NCI-H2196 (cell line): ENCODE results near the gene TBC1D22A.
A peak's percentile ranks its signal among the peaks of the same experiment; 100 is the strongest.

Experiments used
- DNase-seq: peaks from one replicate; lab custom pipeline; 2025; ENCODE audit not compliant: unreplicated experiment; lab: John Stamatoyannopoulos, UW

Gene TBC1D22A

DNA sequence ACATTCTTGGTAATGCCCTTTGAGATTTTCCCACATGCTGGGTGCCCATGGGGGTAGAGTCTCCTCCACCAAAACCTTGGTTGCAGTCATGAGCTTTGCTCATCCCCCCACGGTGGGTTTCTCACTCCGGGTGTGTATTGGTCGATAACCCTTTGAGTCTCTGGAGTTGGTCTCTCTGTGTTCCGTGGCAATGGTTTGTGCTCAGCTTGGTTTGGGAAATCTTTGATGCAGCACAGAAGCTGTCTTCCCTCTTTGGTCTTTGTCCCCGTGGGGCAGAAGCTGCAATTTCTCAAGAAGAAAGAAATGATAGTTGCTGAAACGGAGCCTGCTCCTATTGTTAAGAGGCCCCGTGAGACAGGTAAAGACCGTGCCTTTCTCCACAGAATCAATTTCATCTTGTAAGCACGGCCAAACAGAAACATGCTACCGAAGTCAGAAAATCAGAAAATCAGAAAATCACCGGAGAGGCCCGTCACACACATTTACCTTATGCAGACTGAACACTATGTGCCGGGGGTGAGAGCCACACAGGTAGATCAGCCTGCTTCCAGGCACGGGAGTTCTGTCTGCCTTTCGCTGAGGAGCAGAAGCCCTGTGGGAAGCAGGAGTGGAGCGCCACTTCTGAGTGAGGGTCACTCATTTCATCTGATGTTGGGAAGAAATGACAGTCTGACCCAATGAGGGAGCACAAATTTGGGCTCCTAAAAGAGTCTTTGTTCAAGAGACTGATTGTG lies 186.1 kb downstream of the TBC1D22A start:
- no peak for DNase-seq

DNA sequence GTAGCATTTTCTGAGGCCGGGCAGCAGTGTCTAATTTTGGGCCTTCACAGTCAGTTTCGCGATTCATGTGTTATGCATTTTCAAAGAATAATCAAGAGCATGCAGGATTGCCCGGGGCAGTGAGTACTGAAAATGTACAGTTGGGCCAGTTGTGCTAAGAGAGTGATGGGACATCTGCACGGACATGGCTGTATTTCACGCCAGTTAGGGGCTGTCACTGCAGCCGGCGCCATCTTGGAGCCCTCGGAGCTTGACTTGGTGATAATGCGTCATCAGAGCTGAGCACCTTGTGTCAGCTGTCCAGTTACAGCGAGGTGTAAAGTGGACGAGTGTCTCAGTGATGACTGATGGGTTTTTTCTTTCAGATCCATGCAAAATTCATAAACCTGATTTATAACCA lies 188.9 kb downstream of the TBC1D22A start:
- no peak for DNase-seq

DNA sequence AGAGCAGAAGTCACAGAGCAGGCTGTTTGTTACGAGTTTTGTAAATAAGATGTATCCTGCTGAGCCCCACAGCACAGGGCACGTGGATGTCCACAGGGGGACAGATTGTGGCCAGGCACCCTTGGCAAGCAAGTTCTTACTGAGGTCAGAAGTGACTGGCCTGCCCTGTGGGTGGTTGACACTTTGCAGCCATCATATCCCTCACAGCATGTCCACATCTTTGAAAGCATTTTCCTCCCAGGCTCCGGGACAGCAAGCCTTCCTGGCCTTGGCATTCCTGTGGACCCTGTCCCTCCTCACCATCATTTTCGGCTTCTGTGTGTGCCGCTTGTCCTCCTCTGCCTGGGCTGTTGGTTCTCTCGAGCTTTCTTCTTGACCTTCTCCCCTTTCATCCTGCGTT lies 189.5 kb downstream of the TBC1D22A start:
- DNase-seq = no peak

DNA sequence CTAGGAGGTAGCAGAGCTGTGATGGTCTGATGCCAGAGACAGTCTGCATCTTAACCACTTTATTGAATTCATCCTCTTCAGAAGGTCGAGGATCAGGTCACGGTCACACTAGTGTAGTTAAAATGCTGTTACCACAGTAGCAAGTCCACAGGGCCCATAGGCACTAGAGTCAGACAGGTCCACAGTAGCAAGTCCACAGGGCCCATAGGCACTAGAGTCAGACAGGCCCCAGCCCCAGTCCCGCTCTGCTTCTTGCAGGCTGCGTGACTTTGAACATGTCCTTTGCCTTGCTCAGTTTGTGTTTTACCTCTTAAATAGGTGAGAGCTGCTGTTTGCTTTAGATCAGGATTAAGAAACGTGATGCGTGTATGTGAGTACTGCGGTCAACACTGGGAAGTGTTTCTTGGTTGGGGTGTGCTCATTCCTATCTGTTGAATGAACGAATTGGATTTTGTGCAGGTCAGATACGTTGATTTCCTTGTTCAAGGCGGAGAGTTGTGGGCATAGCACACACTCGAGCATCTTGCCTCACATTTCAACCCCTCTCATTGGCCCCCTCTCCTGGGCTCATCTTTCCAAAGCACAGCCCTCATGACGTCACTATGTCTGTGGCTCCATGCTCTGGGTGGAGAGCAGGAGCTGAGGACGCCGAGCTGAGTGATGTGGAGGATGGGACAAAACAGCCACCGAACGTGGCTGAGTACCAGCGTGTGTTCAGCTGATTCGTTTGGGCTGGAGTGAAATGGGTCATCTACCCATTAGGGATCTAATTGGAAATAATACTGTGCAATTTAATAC lies 191.7 kb downstream of the TBC1D22A start:
- no peak for DNase-seq

GRCh38 chr22:46954781-46955180 lies 192.3 kb downstream of the TBC1D22A start:
- DNase-seq = no peak

GRCh38 chr22:46956498-46957215 lies 194.2 kb downstream of the TBC1D22A start:
- DNase-seq = no peak

GRCh38 chr22:46957521-46957920 lies 195.1 kb downstream of the TBC1D22A start:
- no peak for DNase-seq

- no peak for DNase-seq
These were observed 195.7 kb downstream of the TBC1D22A start for GRCh38 chr22:46958191-46958590.

- DNase-seq = no peak
These were observed 196.2 kb downstream of the TBC1D22A start for GRCh38 chr22:46958658-46959057.

DNA sequence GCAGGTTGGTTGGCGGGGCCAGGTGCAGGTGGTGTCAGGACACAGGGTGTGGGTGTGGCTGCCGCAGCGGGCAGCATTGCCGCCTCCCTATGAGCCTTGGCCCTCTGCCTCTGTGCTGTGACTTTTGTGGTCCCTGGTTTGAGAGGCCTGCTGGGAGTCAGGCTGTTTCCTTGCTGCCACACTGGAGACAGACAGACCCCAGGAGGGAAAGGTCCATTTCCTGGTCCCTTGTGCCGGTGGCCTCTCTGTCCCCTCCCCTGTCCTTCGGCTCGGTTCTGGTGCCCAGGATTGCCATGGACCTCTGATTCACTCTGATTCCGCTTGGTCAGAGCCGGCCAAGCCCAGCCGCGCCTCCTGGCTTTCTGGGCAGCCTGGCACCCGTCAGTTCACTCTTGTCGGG lies 196.9 kb downstream of the TBC1D22A start:
- DNase-seq = no peak

DNA sequence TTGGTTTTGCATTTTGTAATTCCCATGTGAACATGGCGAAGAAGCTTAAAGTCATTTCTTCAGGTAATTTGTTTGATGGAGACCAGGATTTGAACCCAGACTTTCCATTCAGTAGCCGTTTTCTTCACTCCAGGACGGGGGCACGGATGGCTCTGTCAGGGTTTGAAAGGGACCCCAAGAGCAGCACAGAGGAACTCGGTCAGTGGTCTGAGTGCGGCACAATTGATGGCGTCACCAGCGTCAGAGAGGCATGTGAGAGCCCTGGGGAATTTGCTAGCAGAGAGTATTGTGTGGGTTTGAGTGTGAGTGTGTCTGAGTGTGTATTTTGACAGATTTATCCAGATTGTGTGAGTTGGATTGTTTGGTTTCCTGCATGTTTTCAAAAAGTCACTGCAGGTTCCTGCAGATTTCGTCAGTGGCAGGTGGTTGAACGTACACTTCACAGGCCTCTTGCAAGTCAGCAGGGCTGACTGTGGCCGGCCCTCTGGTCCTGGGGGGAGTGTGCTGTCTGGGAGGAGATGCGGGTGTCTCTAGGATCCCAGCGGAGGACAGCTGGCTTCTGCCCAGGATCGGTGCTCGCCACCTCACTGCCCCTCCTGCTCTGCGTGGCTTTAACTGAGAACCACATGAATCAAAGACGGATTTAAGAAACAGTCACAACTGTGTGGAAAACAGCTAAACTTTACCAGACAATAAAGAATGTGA lies 199.3 kb downstream of the TBC1D22A start:
- DNase-seq = no peak

DNA sequence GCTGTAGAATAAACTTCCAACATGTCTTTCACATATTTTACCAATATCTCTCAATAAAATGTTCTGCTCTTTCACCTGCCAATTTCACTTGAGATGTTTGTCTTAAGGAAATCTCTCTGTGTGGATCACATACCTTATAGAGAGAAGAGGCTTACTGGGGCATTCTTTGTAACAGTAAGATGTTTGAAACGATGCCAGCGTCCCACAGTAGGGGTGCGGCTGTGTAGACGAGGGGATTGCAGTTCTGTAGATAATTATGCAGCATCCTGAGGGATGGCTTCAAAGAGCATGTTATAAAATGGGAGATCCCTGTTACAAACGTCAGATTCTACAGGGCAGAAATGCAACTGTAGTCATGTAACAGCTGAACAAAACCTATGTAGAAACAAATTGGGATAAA lies 200.0 kb downstream of the TBC1D22A start:
- DNase-seq = no peak

GRCh38 chr22:46963672-46964545 lies 201.5 kb downstream of the TBC1D22A start:
- peak; percentile 66 for DNase-seq

DNA sequence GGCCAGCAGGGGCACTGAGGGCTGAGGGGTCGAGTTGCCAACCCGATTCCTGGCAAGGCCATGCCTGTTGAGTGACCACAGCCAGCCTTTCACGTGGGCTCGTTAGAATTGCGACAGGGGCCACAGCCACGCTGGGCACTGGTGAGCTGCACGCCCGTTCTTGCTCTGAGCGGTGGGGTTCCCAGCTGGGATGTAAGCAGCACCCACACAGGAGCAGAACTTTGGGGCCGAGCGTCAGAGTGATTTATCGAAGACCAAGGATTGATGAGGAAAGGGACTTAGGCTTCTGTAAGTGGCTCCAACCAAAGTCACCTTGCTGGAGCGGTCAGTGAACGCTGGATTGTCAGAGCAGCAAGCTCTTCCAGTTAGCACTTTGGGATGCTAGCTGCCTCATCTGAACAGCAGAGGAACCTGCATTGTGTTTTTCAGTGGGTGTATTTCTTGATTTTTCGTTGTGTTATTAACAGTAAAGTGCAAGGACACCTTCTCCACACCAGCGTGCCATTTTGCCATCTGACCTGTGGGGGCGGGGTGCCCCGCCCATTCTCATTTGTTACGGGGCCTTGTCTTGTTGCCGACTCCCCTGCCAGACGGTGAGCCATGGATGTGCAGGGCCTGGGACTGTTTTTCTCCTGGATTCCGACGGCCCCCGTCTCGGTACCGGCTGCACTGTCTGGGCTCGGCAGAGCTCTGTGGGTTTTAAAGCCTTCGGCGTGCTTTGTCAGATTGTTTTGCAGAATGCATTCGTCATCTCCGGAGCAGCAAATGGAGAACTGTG lies 202.5 kb downstream of the TBC1D22A start:
- no peak for DNase-seq

DNA sequence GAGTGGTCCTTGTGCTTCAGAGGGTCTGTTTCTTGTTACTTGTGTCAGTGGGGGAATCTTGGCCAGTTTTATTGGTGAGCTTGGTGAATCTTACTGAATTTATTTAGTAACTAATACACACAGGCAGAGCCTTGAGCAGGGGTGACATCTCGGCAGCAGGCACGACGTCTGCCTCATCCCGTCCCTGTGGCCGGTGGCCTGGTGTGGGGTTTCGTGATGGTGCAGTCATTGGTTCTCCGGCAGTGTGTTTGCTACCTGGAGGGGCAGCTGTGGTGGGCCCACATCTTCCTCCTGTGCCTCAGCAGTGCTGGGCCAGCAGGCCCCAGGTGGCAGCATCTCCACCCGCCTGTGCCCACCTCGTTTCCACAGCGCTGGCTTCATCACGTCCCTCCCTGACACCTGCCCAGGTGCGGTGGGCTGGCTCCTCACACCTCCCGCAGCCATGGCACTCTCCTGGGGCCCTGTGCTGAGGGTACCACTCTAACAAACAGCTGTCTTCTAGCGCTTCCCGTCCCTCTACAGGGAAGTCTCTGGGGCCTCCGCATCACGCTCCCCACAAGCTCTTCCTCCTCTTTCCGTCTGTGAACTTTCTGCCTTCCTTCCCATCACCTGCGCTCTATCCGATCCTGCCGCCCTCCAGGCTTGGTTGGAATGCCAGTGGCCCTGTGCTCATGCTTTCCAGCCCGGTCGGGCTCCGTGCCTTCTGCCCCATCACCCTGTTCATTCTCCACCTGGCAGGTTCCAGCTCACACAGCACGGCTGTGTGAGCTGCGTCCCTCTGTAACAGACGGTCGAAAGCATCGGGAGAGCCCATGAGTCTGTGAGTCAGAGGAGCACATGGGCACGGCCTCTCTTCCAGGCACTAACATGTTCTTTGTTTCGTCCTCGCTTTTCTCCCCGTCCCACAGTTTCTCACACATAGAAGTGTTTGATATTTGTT lies 203.4 kb downstream of the TBC1D22A start:
- no peak for DNase-seq

DNA sequence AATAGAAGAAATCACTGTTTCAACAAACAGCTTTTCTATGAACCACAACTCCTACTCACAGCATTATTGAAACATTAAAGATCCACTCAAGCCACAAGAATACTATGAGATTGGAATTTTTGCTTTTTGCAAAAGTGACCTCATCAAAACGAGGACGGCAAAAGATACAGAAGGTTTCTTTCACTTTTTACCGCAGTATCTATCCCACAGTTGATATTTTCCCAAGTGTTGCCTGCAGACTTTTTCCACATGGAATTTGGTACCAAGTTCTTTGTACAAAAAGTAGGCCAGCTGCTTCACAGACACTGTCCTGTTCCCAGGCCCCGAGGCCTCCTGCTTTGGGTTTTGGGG lies 204.0 kb downstream of the TBC1D22A start:
- no peak for DNase-seq

GRCh38 chr22:46966846-46967245 lies 204.4 kb downstream of the TBC1D22A start:
- DNase-seq = no peak
